ENCODE measurements around the gene TBCB. TPM values are rescaled to one million over a fixed set of nuclear protein-coding genes. Genes with fewer than 3 reads are reported as not detected.
"Not testable (repeated sequence)": the region's sequence is repeated elsewhere in the genome, so short reads cannot be mapped to it uniquely, and the experiment has no call there.

TBCB gene
- 129 and 133 TPM in 2 replicates for total RNA-seq

GRCh38 chr19:36115453-36116343 lies at the start of gene TBCB:
Gene TBCB (plus strand): TSS chr19:36115468. CDS start chr19:36115561, 93 bp downstream.
- intact Hi-C loops (cut with micrococcal nuclease), result loop anchor here (1.0 to 10.0 kb wide), 8 partner anchors 12 to 1349 kb away; partner anchors contain the start of genes ALKBH6, CAPNS1, IGFLR1 and LIN37
- peak within 1 kb of the TSS; percentile 95 for H3K27ac Mint-ChIP-seq

GRCh38 chr19:36067681-36068080 lies 47.6 kb upstream of the TBCB start:
- H3K4me1 Mint-ChIP-seq, result no peaks in the 10 kb centered on the region
- H3K27me3 Mint-ChIP-seq, result no peaks in the 10 kb centered on the region
- DNase-seq, result no peak
- intact Hi-C loops (cut with micrococcal nuclease), result no loop called here
- no peaks in the 10 kb centered on the region for H3K9me3 Mint-ChIP-seq
- no peak overlapping the region for H3K4me3 Mint-ChIP-seq
- no peak overlapping the region for H3K27ac Mint-ChIP-seq
- H3K36me3 Mint-ChIP-seq (ENCODE audit: low read depth), result peaks cover 44% of the 10 kb centered on the region

More at GRCh38 chr19:36115453-36116343, at the start of gene TBCB:
- Mint-ChIP-seq H3K36me3 (ENCODE audit: low read depth) (peaks cover 44% of the 10 kb centered on the region), H3K27me3 (peaks cover 4% of the 10 kb centered on the region), H3K4me3 (peak within 1 kb of the TSS; percentile 94), H3K9me3 (no peaks in the 10 kb centered on the region), H3K4me1 (peaks cover 32% of the 10 kb centered on the region)
- DNase-seq, result peak; percentile 94

DNA sequence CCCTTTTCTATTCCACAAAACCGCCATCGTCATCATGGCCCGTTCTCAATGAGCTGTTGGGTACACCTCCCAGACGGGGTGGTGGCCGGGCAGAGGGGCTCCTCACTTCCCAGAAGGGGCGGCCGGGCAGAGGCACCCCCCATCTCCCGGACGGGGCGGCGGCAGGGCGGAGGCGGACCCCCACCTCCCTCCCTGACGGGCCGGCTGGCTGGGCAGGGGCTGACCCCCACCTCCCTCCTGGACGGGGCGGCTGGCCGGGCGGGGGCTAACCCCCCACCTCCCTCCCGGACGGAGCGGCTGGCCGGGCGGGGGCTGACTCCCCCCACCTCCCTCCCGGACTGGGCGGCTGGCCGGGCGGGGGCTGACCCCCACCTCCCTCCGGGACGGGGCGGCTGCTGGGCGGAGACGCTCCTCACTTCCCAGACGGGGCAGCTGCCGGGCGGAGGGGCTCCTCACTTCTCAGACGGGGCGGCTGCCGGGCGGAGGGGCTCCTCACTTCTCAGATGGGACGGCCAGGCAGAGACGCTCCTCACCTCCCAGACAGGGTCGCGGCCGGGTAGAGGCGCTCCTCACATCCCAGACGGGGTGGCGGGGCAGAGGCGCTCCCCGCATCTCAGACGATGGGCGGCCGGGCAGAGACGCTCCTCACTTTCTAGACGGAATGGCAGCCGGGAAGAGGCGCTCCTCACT lies 46.3 kb upstream of the TBCB start:
- intact Hi-C loops (cut with micrococcal nuclease); H3K27ac Mint-ChIP-seq; H3K27me3 Mint-ChIP-seq; DNase-seq; H3K4me1 Mint-ChIP-seq; H3K4me3 Mint-ChIP-seq; H3K9me3 Mint-ChIP-seq: not testable (repeated sequence)
- peaks cover 47% of the 10 kb centered on the region for H3K36me3 Mint-ChIP-seq (ENCODE audit: low read depth)

GRCh38 chr19:36072081-36072480 lies 43.2 kb upstream of the TBCB start:
- peaks cover 45% of the 10 kb centered on the region for H3K36me3 Mint-ChIP-seq (ENCODE audit: low read depth)
- no peak overlapping the region for H3K27ac Mint-ChIP-seq
- DNase-seq, result no peak
- H3K4me3 Mint-ChIP-seq, result no peak overlapping the region
- H3K27me3 Mint-ChIP-seq, result no peaks in the 10 kb centered on the region
- H3K9me3 Mint-ChIP-seq, result no peaks in the 10 kb centered on the region
- no peaks in the 10 kb centered on the region for H3K4me1 Mint-ChIP-seq
- intact Hi-C loops (cut with micrococcal nuclease), result no loop called here

DNA sequence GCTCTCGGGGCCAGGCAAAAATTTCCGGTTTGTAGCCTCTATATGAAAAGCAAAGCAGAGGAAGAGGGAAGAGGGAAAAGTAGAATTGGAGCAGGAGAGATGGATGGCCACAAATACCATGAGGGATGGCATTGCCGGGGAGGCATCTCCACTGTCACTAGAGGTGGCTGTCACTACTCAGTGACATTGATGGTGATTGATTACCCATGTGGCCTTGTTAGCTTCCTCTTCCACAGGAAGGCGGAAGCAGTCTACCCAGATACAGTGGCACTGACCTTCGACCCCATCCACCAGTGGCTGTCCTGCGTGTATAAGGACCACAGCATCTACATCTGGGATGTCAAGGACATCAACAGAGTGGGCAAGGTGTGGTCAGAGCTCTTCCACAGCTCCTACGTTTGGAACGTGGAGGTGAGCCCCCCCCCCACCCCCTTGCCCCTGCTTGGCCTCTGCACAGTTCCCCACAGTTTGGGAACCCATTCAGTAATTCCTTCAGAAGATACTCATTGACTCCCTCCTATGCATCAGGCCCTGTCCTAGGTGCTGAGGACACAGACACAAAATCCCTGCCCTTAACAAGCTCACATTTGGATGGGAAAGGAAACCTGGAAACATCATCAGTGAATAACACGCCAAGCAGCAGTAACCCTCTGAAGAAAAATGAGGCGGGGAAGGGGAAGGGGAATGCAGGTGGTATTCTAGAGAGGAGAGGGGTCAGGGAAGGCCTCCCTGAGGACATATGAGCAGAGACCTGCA lies 42.0 kb upstream of the TBCB start:
- intact Hi-C loops (cut with micrococcal nuclease), result no loop called here
- H3K27ac Mint-ChIP-seq, result no peak overlapping the region
- H3K4me3 Mint-ChIP-seq, result no peak overlapping the region
- H3K4me1 Mint-ChIP-seq, result no peaks in the 10 kb centered on the region
- H3K36me3 Mint-ChIP-seq (ENCODE audit: low read depth), result peaks cover 40% of the 10 kb centered on the region
- no peaks in the 10 kb centered on the region for H3K9me3 Mint-ChIP-seq
- H3K27me3 Mint-ChIP-seq, result no peaks in the 10 kb centered on the region
- no peak for DNase-seq

- H3K36me3 Mint-ChIP-seq (ENCODE audit: low read depth), result peaks cover 48% of the 10 kb centered on the region
- H3K4me1 Mint-ChIP-seq, result no peaks in the 10 kb centered on the region
- H3K9me3 Mint-ChIP-seq, result no peaks in the 10 kb centered on the region
- H3K27ac Mint-ChIP-seq, result peak overlapping the region; percentile 30
- intact Hi-C loops (cut with micrococcal nuclease), result no loop called here
- no peak overlapping the region for H3K4me3 Mint-ChIP-seq
- DNase-seq, result no peak
- H3K27me3 Mint-ChIP-seq, result no peaks in the 10 kb centered on the region
Measured at GRCh38 chr19:36079389-36079945, 35.8 kb upstream of the TBCB start.

- no peak overlapping the region for H3K4me3 Mint-ChIP-seq
- no peaks in the 10 kb centered on the region for H3K27me3 Mint-ChIP-seq
- H3K27ac Mint-ChIP-seq, result no peak overlapping the region
- no peaks in the 10 kb centered on the region for H3K4me1 Mint-ChIP-seq
- no peaks in the 10 kb centered on the region for H3K9me3 Mint-ChIP-seq
- DNase-seq, result no peak
- intact Hi-C loops (cut with micrococcal nuclease), result no loop called here
- peaks cover 50% of the 10 kb centered on the region for H3K36me3 Mint-ChIP-seq (ENCODE audit: low read depth)
Measured at GRCh38 chr19:36081385-36081784, 33.9 kb upstream of the TBCB start.

DNA sequence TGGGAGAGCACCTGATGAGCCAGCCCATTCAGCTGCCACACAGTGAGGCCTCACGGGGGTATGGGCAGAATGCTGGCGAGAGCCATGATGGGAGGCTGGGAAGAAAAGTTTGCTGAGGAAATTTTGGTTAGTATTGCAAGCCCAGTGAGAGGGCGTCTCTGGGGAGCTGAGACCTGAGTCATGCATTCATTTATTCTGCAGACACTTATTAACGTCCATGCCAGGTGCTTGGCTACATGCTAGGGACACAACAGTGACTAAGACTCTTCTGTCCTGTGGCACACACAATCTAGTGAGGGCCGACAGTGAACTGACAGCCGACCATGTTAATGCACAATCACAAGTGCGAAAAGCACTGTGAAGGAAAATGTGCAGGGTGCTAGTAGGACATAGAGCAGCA lies 33.4 kb upstream of the TBCB start:
- no peaks in the 10 kb centered on the region for H3K9me3 Mint-ChIP-seq

DNA sequence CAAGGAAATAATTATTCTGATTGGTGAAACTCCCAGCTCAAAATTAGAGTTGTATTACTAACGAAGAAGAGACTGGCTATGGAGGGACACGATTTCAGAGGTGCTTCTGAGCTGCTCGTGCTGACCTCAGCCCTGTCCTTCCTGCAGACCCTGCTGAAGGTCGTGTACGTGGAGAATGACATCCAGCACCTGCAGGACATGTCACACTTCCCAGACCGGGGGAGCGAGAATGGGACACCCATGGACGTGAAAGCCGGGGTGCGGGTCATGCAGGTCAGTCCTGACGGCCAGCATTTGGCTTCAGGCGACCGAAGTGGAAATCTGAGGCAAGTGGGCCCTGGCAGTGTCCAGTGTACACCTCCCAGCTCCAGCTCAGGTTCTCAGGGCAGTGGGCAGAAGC lies 32.4 kb upstream of the TBCB start:
- DNase-seq, result no peak
- Mint-ChIP-seq H3K27me3 (no peaks in the 10 kb centered on the region), H3K9me3 (no peaks in the 10 kb centered on the region), H3K4me3 (no peak overlapping the region), H3K4me1 (no peaks in the 10 kb centered on the region), H3K27ac (no peak overlapping the region), H3K36me3 (ENCODE audit: low read depth) (peaks cover 48% of the 10 kb centered on the region)
- intact Hi-C loops (cut with micrococcal nuclease), result no loop called here

More for the DNA sequence above, 33.4 kb upstream of the TBCB start:
- Mint-ChIP-seq H3K4me1 (no peaks in the 10 kb centered on the region), H3K4me3 (no peak overlapping the region), H3K27me3 (no peaks in the 10 kb centered on the region), H3K36me3 (ENCODE audit: low read depth) (peaks cover 52% of the 10 kb centered on the region), H3K27ac (no peak overlapping the region)
- intact Hi-C loops (cut with micrococcal nuclease), result no loop called here
- DNase-seq, result no peak

- H3K36me3 Mint-ChIP-seq (ENCODE audit: low read depth), result peaks cover 51% of the 10 kb centered on the region
- intact Hi-C loops (cut with micrococcal nuclease), result no loop called here
- H3K9me3 Mint-ChIP-seq, result no peaks in the 10 kb centered on the region
- no peak overlapping the region for H3K4me3 Mint-ChIP-seq
- H3K27ac Mint-ChIP-seq, result no peak overlapping the region
- H3K4me1 Mint-ChIP-seq, result no peaks in the 10 kb centered on the region
- H3K27me3 Mint-ChIP-seq, result no peaks in the 10 kb centered on the region
- no peak for DNase-seq
Measured at GRCh38 chr19:36084231-36085009, 30.8 kb upstream of the TBCB start.

- H3K4me1 Mint-ChIP-seq, result no peaks in the 10 kb centered on the region
- no peaks in the 10 kb centered on the region for H3K9me3 Mint-ChIP-seq
- H3K4me3 Mint-ChIP-seq, result no peak overlapping the region
- DNase-seq, result no peak
- no peaks in the 10 kb centered on the region for H3K27me3 Mint-ChIP-seq
- no peak overlapping the region for H3K27ac Mint-ChIP-seq
- peaks cover 49% of the 10 kb centered on the region for H3K36me3 Mint-ChIP-seq (ENCODE audit: low read depth)
- intact Hi-C loops (cut with micrococcal nuclease), result no loop called here
Measured at GRCh38 chr19:36086326-36086725, 28.9 kb upstream of the TBCB start.

DNA sequence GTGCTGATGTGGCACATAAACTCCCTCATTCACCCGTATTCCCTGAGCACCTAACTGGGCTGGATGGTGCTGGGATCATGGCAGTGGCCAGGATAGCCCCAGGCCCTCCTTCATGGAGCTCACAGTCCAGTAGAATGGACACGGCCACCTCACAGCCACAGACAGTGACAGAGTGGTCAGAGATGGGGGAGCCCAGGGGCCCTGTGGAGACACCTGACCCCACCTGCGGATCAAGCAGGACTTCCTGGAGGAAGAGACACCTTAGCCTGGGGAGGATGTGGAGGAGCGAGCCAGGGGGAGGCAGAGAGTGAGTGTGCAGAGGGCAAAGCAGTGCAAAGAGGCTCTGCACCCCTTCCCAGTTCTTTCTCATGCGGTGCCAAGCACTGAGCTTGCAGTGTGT lies 25.4 kb upstream of the TBCB start:
- DNase-seq, result no peak
- peaks cover 13% of the 10 kb centered on the region for H3K4me1 Mint-ChIP-seq
- no peak overlapping the region for H3K4me3 Mint-ChIP-seq
- H3K36me3 Mint-ChIP-seq (ENCODE audit: low read depth), result peaks cover 47% of the 10 kb centered on the region
- no peak overlapping the region for H3K27ac Mint-ChIP-seq
- H3K27me3 Mint-ChIP-seq, result no peaks in the 10 kb centered on the region
- intact Hi-C loops (cut with micrococcal nuclease), result no loop called here
- H3K9me3 Mint-ChIP-seq, result no peaks in the 10 kb centered on the region
